ENCODE results near the gene TMEM43. TPM values are rescaled to one million over a fixed set of nuclear protein-coding genes. Genes with fewer than 3 reads are reported as not detected.

Gene TMEM43
- total RNA-seq, 1 experiment from 2014 or later, result 32.4 TPM

DNA sequence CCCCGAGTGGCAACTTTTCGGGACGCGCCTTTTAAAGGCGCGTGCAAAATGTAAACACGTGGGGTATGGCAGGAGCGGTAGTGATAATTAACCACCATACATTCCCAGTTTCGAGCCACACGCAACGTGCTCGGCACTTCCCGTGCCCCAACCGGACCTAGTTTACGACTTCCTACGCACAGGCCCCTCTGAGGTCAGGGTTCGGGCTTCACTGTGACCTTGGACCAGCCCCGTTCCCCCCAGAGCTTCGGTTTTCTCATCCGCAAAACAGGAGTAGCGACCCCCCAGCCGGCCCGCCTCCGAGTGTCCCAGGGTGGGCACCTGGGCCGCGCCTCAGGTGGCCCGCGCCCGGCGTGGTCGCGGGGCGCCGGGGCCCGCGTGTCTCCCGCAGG, 633 bp upstream of the TMEM43 start:
- Histone ChIP-seq H3K4me3 (replicated peaks in 1 of 2; ENCODE audit: low read depth in 1 of 2, low read length in 2 of 2) (peak overlapping the region; percentile 98 to 99), H2AFZ (ENCODE audit: low read depth, low read length, poor library complexity, severe bottlenecking) (no peak overlapping the region), H3K36me3 (ENCODE audit: control insufficient read depth in 1 of 2, insufficient read depth in 2 of 2, low read length in 2 of 2) (peaks cover 2 to 21% of the 10 kb centered on the region in 2 experiments; a peak in 1 of 4 replicates), H3K27me3 (ENCODE audit: insufficient read depth, low read length) (no peaks in the 10 kb centered on the region), H3K9ac (ENCODE audit: low read length) (peak overlapping the region; percentile 92), H4K20me1 (ENCODE audit: insufficient read depth) (no peaks in the 10 kb centered on the region; the same call in 1 of the 2 replicates), H3K9me2 (ENCODE audit: insufficient read depth) (no peaks in the 10 kb centered on the region), H3K4me2 (ENCODE audit: low read length) (peak overlapping the region; percentile 97), H3K27ac (ENCODE audit: low read depth, low read length) (peak overlapping the region; percentile 80), H3K9me3 (ENCODE audit: control insufficient read depth in 1 of 2, insufficient read depth in 1 of 2, low read depth in 1 of 2, low read length in 2 of 2) (no peaks in the 10 kb centered on the region), H3K4me1 (ENCODE audit: control insufficient read depth in 1 of 2, insufficient read depth in 2 of 2, low read length in 2 of 2) (peaks cover 8 to 20% of the 10 kb centered on the region in 2 experiments; a peak in 3 of 4 replicates), H3K79me2 (ENCODE audit: insufficient read depth, low read length) (peaks cover 84% of the 10 kb centered on the region)
- TF ChIP-seq EZH2phosphoT487 (IDR thresholded peaks at IDR 0.05; ENCODE audit: borderline replicate concordance), result no peak
- TF ChIP-seq RAD21 (IDR thresholded peaks at IDR 0.05; ENCODE audit: low read depth), result no peak
- TF ChIP-seq TCF7L2 (IDR thresholded peaks at IDR 0.05; ENCODE audit: borderline replicate concordance, extremely low read depth, insufficient read depth, insufficient read length), result peak; percentile 13
- TF ChIP-seq POLR2A (IDR thresholded peaks at IDR 0.05; ENCODE audit: borderline replicate concordance, extremely low read depth, insufficient read depth, insufficient read length), result peak; percentile 27
- TF ChIP-seq CTCF (IDR thresholded peaks at IDR 0.05 in 2 of 3, conservative IDR thresholded peaks at IDR 0.05 in 1 of 3; ENCODE audit: borderline replicate concordance in 1 of 3, insufficient read depth in 1 of 3, low read depth in 2 of 3, low read length in 2 of 3), result no peak
- no peak for TF ChIP-seq REST (IDR thresholded peaks at IDR 0.05; ENCODE audit: low read depth)
- no peak for TF ChIP-seq EZH2 (IDR thresholded peaks at IDR 0.05)
- ChIA-PET POLR2A (interaction anchor here (1.0 to 3.0 kb wide), 10 partner anchors 9 to 238 kb away, joined by 3 to 18 read pairs (median 4); partner anchors contain the start of genes LSM3 and XPC), RAD21 (ENCODE audit: low non-redundant PET in 1 of 2, low total read pairs in 2 of 2, uncharacterized antibody in 2 of 2, unreplicated experiment in 2 of 2) (interaction anchor here (0.7 to 2.7 kb wide), 3 partner anchors 54 to 228 kb away, joined by 3 to 7 read pairs (median 3); partner anchors contain the start of genes XPC (in 2 of the 2) and LSM3 (in 1 of the 2)), CTCF (interaction anchor here (1.1 to 2.0 kb wide), 3 partner anchors 20 to 228 kb away, joined by 3 to 11 read pairs (median 3); partner anchors contain the start of gene LSM3)
- no TSS peak for BruUV-seq (replicated peaks)
- DNase-seq (ENCODE audit: low read depth, low spot score) (no peak), ATAC-seq (peak; percentile 34)
- intact Hi-C loops (cut with micrococcal nuclease), result loop anchor here (10.0 kb wide), 1 partner anchor 469 kb away; no protein-coding TSS in a partner anchor
